RPMI7951 (cell line): ENCODE data around the gene GAMT. TPM values are rescaled to one million over a fixed set of nuclear protein-coding genes. Genes with fewer than 3 reads are reported as not detected.
A peak's percentile ranks its signal among the peaks of the same experiment; 100 is the strongest.

Experiments
- DNase-seq: peaks from one replicate; pipeline ENCODE4 v3.0.0-alpha.2; 2012; ENCODE audit warnings: low read depth
- total RNA-seq: library from RNA; depleted of rRNA; stranded (reverse); fragments of >200 nt; shearing (Covaris generic); gene quantifications from 2 replicates; pipeline ENCODE4 v1.2.3, GENCODE V29; 2014; rRNA removed

The GAMT gene
- total RNA-seq, result 15.3 and 24.9 TPM in 2 replicates

DNA sequence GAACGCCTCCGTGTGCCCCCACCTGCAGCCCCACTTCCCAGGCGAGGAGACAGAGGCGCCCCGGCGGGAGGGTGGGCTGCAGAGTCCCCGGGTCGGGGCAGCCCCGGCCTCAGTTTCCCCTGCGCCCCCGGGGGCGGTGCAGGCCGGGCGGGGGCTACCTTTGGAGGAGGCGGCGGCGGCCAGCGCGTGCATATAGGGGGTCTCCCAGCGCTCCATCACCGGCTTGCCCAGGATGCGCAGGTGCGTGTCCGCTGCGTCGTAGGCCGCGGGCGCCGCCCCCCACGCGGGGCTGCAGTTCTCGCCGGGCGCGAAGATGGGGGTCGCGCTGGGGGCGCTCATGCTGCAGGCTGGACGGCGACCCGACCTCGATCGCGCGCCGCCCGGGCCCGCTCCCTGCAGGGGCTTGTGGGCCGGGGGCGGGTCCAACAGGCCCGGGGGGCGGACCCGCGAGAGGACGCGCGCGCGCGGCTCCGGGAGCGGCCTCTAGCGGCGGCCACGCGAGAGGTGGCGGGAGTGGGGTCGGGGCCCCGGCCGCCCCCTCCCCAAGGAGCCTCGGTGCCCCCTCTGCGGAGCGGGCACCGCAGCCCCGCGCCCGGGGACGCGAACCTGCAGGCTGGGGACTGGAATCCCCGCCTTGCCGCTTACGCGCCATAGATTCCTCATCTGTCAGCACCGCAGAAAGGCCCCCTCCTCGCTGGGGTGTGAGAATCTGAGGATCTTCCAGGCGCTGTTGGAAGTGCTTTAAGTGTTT, at the start of gene GAMT:
Gene GAMT, minus strand, starts transcription at position 405 of the 751 bp plus-strand sequence. Its CDS starts 66 bp downstream, at position 339.
- DNase-seq, result no peak

DNA sequence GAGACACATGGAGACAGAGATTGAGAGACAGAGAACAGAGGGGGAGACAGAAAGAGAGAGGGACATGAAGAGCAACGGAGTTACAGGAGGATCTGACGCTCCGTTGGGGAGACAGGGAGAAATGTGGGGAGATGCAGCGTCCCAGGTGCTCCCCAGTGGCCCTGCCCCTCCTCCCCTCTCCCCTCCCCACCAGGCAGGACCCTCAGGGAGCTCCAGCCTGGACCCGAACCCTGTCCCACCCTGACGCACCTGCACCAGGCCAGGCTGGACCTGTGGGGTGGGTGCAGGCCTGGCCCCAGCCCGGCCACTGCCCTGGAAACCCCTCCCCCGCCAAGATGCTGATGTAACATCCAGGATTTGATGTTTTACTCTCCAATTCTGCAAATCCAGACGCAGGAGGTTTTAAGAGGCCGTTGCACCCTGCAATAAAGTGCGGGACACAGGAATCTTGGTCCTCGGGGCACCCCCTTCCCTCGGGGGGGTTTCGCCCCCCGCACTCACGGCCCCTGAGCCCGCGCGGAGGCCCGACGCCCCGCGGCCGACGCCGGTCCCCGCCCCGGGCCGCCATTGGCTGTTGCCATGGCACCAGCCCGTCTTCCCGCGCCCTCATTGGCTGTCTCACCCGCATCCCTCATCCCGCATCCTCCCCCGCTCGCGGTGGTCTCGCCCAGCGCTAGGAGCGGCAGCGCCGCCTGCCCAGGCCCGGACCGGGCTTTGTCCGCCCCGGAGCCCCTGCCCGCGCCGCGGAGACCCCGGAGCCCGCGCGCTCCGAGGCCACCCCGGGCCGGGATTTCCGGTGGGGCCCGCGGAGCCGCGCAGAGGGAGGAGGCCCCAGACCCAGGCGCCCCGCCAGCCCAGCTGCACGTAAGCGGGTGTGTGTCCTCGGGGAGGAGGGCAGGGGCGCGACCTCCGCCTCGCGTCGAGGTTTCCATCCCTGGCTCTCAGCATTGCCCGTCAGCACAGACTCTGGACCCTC, 48.4 kb upstream of the GAMT start, which contains the start of gene APC2:
Gene APC2, plus strand, starts transcription at position 655 of the 976 bp plus-strand sequence. CDS start 2,881 bp downstream, outside the sequence.
- no peak for DNase-seq

DNA sequence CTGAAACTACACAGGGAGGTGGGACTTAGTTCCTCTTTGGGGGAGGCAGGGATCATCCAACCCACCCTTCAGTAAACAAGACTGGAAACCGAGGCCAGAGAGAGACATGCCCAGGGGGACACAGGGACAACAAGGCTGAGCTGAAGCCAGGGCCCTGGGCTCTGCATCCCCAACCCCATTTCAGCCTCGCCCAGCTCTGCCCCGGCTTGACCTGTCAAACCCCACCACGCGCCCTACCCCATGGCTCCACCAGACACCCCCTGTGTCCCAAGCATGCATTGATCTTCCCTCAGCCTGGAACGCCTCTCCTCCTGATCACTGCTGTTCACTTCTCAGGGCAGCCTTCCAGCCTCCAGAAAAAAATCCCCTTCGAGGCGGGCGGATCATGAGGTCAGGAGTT, 46.6 kb upstream of the GAMT start:
- no peak for DNase-seq

DNA sequence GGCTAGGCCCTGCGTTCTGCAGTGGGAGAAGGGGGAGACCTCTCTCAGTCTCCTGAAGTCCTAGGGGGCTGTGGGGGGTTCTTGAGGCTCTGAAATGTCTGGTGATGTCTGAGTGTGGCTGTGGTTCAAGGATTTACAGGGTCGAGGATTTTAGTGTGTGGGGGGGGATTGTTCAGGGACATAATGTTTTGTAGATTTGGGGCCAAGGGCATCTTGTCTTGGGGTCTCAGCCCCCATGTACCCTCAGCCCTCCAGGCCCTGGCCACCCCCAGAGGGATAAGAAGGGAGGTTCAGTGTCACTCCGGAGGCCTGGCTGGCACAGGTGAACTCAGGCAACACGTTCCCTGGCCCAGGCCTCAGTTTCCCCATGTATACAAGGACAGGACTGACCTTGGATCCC, 46.2 kb upstream of the GAMT start:
- DNase-seq, result no peak

DNA sequence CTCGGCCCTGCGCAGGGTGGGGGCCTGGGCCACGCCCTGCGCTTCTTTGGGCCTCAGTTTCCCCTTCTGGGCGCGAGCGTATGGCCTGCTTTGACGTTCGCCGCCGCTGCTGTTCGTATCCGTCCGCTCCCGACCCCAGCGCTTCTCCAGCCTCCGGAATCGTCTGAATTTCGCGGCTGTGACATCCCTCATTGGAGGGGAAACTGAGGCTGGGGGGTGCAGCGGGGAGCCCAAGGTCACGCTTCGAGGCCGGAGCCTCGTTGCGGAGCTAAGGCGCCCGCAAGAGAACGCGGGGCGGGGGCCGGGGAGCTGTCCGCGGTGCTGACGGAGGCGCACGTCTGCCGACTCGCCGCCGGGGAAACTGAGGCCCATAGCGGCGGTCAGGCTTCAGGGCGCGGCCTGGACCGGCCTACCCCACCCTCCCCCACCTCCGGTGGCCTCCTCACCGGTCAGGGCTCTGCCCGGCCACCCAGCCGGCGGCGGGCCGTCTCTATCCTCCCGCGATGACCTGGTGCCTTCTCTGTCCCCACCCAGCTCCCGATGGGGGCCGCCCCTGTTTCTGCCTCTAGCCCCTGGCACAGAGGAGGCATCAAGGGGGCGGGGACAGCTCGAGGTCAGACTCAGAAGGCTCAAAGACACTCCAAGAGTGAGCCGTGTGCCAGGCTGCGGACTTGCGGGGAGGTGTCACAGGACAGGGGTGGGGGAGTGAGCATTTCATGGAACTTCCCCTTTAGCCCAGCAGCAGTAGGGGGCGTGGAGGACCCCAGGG, 45.6 kb upstream of the GAMT start:
- DNase-seq, result no peak

DNA sequence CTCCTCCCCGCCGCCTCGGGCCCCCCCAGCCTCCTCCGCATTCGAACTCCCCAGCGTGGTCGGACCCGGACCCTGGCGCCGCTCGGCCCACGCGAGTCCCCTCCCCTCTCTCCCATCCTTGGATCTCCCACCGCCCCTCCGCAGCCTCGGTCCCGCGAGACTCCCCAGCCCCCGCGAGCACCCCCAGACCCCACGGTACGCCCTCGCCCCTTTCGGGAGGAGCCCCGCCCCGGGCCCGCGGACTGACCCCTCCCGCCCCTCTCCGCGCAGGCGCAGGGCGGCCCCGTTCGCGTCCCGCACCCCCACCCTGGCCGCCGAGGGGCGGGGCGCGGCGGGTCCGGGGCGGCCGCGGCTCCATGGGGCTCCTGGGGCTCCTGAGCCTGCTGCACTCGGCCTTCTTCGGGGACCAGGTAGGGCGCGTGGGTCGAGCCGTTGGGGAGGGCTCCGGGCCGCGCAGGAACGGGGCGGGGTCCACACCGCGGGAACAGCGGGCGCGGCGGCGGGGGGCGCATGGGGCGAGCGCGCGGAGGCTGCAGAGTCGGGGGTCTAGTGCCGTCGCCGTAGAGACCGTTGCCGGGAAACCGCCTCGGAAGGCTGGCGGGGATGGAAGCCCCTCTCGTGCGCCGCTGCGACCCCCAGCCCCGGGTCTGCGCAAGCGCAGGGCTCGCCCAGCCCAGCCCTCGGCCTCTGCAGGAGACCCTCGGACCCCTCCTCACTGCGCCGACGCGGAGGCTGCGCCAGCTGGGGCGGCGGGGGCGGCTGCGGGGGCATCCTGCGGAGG, 44.8 kb upstream of the GAMT start:
- no peak for DNase-seq

DNA sequence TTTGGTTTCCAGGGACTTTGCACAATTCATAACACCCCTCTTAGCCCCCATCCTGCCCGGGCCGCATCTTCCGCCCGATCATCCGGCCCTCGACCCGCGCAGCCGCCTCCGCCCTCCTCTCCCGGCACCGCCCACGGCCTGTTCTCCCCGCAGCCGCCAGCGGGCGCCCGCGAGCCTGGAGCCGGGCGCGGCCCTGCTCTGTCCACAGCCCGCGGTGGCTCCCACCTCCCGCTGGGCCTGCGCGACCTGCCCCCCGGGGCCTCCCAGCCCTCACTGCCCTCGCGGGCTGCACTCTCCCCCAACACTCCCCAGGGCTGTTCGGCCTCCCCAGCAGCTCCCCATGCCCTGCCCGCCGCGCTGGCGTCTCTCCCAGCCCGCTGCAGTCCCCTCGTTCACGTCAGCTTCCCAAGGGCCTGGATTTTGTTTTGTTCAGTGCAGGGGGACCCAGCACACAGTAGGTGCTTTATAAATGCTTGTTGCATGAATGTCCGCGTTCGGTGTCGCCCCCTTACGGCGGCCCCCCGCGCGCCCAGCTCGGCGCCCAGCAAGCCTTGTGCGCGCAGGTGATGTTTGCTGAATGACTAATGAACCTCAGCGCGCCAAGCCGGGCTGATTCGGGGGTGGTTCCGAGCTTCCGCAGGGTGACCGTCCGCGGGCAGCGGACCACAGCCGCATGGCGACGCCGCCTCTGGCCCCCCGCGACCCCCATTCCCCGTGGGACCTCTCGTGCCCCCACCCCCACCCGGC, 44.0 kb upstream of the GAMT start:
- peak; percentile 46 for DNase-seq

DNA sequence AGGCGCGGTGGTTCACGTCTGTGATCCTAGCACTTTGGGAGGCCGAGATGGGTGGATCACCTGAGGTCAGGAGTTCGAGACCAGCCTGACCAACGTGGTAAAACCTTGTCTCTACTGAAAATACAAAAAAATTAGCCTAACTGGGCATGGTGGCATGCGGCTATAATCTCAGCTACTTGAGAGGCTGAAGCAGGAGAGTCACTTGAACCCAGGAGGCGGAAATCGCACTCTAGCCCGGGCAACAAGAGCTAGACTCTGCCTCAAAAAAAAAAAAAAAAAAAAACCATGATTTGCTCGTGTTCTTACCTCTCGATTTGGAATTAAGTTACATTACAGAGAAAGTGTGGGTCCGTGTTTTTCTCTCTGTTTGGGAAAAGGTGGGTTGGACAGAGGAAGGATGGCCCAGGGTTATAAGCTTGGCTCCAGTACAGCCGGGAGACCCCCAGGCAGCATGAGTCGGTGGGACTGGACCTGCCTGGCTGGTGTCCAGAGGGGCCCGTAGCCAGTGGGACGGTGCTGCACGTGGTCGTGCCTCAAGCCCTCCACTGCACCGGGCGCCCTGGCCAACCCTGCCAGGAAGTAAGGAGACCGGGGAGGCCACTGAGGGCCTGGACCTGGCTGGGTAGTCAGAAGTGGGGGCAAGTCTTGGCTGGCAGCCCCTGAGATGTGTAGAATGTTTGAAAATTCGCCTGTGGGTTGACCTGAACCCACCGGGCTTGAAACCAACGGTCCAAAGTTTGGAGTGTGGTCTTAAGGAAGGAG, 40.5 kb upstream of the GAMT start:
- DNase-seq, result no peak

DNA sequence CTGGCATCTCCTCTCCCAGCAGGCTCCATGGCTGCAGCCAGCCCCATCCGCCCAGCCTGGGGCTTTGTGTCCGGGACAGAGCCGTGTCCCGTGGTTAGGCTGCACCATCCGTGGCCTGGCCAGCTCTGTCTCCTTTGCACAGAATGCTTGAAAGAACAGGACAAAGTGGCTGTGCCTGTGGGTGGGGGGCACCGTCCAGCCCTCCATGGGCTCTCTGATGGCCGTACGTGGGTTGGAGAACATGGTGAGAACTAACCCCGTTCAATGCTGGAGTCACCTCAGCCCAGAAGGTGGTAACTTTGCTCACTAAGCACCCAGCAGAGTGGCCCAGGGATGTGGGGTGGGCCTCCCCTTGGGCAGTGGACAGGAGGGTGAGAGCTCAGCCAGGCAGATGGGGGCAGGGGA, 39.7 kb upstream of the GAMT start:
- no peak for DNase-seq

DNA sequence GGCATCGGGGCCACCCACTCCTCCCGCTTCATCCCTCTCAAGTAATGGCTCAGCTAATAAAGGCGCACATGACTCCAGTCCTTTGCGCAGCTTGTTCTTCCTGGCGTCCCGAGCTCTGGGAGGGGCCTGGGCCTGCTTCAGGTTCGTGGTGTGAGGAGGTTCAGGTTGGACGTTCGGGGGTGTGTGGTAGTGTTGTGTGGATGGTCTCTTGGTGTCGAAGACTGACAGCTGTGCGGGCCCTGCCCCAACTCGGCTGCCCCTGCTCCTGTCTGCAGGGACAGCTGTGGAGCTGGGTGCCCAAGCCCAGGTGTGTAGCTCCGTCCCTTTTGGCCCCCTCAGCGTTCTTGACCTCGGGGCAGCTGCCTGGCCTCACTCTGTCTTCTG, 39.1 kb upstream of the GAMT start:
- DNase-seq, result no peak

DNA sequence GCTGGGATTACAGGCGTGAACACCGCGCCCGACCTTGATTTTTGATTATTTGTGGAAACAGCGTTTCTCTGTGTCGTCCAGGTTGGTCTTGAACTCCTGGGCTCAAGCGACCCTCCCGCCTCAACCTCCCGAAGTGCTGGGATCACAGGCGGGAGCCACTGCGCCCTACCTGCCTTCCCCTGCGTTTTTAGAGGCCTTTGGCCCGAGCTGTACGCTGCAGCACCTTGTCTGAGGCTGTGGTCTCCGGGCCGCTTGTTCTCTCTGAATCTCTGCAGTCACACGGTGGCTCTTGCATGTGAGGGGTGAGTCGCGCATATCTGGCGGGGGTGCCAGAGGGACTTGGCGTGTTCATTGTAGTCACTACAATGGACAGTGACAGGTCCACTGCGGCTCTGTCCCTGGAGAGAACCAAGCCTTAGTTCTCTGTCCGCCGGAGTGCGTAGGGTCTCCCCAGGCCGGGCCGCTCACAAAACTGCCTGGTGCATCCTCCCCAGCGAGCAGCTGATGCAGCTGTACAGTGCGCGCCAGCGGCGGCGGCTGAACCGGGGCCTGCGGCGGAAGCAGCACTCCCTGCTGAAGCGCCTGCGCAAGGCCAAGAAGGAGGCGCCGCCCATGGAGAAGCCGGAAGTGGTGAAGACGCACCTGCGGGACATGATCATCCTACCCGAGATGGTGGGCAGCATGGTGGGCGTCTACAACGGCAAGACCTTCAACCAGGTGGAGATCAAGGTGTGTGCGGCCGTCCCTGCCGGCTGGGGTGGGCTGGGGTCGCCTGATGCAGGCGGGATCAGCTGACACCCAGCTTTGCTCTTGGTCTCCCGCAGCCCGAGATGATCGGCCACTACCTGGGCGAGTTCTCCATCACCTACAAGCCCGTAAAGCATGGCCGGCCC, 38.4 kb upstream of the GAMT start:
- DNase-seq, result peak; percentile 28

DNA sequence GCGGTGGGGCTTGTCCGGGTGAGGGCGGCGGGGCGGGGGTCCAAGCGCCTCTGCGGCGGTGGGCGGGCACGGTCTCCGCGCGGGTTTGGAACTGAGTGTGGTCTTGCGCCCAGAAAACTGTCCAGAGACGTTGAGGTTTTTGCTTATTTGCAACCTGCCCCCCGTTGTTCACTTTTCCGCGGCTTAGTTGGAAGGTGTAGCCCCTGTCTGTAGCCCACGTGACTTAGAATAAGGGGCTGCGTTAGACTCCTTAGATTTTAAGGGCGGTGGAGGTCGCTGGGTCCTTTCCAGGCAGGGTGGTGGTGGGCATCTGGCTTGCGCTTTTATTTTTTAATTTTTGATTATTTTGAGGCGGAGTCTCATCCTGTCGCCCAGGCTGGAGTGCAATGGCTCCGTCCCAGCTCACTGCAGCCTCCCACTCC, 37.6 kb upstream of the GAMT start:
- no peak for DNase-seq

DNA sequence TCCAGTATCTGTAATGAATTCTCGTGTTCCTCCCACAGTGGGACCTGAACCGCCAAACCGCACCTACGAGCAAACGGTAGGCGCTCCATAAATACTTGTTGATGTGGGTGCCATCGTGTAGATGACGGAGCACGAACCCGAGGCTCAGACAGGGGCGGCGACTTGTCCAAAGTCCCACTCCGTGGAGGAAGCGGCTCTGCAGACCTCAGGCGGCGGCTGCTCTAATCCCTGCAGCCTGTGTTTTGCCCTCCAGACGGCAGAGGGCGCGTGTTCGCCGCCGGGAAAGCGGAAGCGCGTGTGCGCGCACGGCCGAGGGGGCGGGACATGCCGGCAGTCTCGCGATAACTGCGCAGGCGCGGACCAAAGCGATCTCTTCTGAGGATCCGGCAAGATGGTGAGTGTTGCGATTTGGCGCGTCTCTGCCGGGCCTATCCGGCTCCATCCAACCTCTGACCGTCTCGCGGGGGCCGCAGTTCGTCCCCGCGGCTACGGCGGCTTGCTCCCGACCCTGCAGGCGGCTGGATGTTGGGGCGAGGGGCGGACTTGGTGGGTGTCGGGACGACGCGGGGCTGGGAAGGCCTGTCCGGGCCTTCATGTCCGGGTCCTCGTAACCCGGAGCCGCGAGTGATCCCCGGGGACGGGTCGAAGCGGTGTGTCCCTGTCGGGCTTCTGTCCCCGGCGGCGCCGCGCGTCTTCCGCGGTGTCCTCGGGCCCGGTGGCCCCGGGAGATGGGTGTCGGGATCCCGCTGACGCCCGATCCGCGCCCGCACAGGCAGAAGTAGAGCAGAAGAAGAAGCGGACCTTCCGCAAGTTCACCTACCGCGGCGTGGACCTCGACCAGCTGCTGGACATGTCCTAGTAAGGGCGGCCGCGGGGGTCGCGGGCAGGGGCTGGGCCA, 36.9 kb upstream of the GAMT start, which contains the start of gene RPS15:
Gene RPS15, plus strand, starts transcription at position 362 of the 898 bp plus-strand sequence. Its CDS starts 30 bp downstream, at position 392.
- peak; percentile 88 for DNase-seq

DNA sequence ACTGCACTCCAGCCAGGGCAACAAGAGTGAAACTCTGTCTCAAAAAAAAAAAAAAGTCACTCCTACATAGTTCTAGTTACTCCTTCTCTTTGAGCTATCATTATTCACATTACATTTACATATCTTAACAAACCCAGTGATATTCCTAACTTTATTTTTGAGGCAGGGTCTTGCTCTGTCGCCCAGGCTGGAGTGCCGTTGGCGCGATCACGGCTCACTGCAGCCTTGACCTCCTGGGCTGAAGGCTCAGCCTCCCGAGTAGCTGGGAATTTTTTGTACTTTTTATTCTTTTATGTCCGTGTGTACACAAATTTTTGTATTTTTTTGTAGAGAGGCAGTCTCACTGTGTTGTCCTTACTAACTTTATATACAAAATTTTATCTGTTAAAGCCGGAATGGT, 36.3 kb upstream of the GAMT start:
- no peak for DNase-seq

DNA sequence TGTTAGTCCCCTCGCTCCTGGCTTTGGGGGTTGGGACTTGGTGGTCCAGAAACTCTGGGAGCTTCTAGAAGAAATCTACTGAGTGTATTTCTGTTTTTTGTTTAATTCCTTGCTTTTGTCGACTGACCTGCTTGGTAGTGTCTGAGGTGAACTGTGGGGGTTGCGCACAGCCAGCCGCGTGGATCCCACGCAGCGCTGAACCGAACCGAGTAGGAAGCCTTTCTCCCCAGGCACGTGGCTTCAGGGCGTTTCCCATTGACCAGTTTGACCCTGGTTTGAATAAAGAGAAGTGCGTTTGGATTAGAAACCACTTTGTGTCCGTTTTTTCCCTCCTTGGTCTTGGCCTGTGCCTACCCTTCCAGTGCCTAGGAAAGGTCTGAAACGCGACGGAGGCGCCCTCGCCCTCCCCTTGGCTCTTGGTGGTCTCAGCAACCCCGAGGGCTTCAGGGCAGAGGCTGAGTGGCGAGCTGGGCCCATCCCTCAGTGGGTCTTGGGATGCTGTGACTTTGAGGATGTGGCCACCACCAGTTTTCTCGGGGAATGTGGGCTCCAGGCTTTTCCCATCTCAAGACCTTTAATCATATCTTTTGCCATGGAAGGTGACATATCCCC, 34.1 kb upstream of the GAMT start:
- DNase-seq, result no peak

DNA sequence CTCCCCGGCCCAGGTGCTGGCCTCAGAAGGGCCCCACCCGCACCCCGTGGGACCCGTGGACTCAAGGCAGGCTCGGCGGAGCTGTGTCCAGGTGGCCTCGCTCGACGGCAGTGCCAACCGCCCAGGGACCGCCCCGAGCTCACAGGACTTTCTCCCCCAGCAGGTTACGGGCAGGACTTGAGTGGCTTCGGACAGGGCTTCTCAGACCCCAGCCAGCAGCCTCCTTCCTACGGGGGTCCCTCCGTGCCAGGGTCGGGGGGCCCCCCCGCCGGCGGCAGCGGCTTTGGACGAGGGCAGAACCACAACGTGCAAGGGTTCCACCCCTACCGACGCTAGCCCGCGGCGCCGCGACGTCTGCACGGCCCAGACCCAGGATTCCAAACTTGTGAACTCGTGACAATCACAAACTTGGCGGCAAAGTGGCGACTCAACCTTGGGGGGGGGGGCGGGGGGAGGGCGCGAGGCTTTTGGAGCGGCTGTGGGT, 33.3 kb upstream of the GAMT start:
- no peak for DNase-seq

DNA sequence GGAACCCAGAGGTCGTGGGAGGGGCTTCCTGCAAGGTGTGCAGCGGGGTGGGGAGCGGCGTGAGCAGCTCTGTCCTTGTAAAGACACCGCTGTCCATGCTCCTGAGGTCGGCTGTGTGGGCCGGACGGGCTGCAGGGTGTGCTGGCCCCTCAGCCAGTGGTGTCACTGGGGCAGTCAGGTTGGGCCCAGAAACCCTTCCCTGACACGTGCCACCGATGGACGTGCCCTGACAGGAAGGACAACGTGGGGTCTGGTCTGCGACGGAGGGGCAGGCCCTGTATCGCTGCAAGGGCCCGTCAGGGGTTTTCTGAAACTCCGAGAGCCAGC, 32.7 kb upstream of the GAMT start:
- no peak for DNase-seq
